Measurements from ENCODE around the gene JARID2.

Gene JARID2

GRCh38 chr6:15246666-15247499 is 1.0 kb downstream of the JARID2 start:
- DNase-seq (ENCODE audit: low read depth, low spot score), result no peak

GRCh38 chr6:15247500-15248450 is 1.9 kb downstream of the JARID2 start:
- DNase-seq (ENCODE audit: low read depth, low spot score), result no peak

- peak; percentile 77 for DNase-seq (ENCODE audit: low read depth, low spot score)
These were observed 2.8 kb downstream of the JARID2 start for GRCh38 chr6:15248451-15249370.

- no peak for DNase-seq (ENCODE audit: low read depth, low spot score)
These were observed 3.6 kb downstream of the JARID2 start for GRCh38 chr6:15249371-15250019.

DNA sequence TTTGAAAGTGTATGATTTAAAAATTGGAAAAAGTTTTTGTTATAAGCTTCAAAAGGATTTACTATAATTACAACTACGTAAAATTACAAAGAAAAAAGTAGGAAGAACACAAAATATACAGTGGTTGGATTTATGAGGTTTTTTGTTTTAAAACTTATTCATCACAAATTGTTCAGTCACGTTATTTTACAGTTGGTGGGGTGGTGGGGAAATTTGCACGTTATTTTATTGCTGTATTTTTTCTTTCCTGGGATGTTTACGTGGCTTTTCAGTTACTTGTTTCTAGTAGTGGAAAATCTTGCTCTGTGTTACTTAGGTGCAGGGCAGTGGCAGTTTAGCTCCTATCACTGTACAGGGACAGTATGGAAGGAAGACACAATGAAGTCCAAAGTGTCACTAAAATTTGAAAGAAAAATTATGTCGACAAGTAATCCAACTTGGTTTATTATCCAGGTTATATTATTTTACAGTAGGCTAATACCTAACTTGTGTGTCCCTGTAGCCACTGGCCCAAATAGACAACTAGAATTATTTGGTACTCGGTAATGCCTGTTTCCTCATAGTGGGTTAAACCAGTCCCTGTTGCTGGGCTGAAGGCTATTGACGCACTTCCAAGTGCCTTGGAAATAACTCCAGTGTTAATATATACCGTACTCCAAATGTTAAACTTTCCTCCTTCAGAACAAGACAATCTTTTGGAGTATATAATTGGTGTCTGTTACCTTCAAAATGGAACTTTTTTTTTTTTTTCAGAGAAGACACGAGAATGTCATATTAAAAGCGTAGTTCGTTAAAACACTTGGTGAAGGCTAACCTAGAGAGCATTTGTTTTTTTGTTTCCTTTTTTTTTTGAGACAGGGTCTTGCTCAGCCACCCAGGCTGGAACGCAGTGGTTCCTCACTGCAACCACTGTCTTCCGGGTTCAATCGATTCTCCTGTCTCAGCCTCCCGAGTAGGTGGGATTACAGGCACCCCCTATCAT is 4.6 kb downstream of the JARID2 start:
- no peak for DNase-seq (ENCODE audit: low read depth, low spot score)

DNA sequence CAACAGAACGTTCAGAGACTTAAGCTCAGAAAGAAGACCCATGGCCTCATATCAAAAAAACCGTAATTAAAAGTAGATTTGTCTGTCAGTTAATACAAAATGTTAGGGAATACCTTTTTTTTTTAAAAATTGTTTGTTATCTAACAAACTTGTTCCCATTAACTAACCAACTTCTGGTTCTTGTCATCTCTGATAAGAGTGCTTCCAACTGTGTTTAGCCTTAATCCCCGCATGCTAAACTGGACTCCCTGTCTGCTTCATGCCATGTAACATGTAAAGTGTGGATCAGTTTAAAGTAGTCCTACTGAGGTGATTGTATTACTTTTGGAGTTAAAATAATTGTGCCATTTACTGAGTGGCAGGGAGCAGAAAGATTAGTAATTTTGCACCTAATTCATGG is 6.3 kb downstream of the JARID2 start:
- no peak for DNase-seq (ENCODE audit: low read depth, low spot score)

GRCh38 chr6:15253203-15254022 is 7.5 kb downstream of the JARID2 start:
- no peak for DNase-seq (ENCODE audit: low read depth, low spot score)

GRCh38 chr6:15254070-15254975 is 8.5 kb downstream of the JARID2 start:
- no peak for DNase-seq (ENCODE audit: low read depth, low spot score)

- no peak for DNase-seq (ENCODE audit: low read depth, low spot score)
These were observed 9.6 kb downstream of the JARID2 start for GRCh38 chr6:15255481-15255880.

GRCh38 chr6:15255909-15256395 is 10.1 kb downstream of the JARID2 start:
- DNase-seq (ENCODE audit: low read depth, low spot score), result no peak

DNA sequence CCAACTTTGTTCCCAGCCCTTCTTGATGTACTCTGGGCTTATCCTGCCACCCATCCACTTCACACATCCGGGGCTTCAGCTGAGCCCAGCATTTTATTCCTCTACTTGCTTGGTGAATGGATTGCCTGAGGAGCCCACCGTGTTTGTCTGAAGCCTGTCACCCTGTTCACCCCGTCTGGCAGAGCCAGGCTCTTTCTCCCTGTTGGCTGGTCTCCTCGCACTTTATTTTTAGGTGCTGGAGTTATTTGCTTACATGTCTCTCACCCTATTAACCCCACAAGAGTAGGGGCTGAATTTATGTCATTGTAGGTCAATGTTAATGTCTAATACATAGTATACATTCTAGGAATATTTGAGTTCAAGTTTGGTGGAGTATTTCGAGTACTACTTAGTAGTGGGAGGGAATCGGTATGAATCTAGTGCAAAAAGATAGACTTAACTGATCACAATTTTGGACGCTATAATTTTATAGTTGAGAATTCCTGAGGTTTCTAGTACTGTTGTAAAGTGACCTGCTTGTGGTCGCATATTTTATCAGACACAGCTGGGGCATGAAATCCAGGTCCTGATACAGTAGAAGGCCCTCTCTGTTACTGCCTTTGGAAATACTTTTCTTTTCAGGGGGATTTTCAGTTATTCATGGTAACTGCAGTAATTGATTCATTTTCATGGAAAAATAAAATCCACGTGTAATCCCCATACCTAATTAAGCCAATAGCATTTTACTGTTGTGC is 10.8 kb downstream of the JARID2 start:
- DNase-seq (ENCODE audit: low read depth, low spot score), result no peak

- no peak for DNase-seq (ENCODE audit: low read depth, low spot score)
These were observed 11.7 kb downstream of the JARID2 start for GRCh38 chr6:15257357-15258132.

- no peak for DNase-seq (ENCODE audit: low read depth, low spot score)
These were observed 13.9 kb downstream of the JARID2 start for GRCh38 chr6:15259766-15260098.

DNA sequence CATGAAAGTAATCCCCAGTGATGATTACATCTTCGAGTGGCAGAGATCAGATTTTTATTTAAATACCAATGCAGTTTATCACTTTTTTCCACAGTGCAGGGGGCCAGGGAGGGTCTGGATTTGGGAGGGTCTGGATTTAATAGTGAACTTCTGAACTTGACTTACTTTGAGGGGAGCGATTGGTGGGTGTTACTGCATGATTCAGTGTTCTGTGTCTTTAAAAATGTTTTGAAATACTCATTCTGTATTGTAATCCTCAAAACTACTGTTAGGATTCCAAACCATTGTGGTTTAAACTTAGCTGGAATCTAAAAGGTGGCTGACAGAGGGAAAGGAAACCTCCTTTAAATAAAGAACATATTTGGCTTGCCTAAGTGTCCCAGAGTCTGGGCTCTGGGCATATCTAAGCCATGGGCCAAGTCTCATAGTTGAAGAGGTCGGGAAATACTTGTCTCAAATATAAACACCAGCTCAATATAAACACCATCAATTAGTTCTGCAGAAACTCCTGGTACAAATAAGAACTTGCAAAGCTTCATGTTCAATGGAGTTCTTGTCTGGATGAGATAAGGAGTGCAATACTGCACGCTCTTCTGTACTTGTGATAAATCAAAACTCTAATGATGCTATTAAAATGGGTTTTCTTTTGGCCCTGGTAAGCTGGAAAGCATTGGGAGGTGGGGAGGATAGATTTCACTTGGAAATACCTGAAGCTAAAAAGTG is 14.4 kb downstream of the JARID2 start:
- no peak for DNase-seq (ENCODE audit: low read depth, low spot score)

GRCh38 chr6:15263780-15264374 is 18.0 kb downstream of the JARID2 start:
- DNase-seq (ENCODE audit: low read depth, low spot score), result no peak
